Measurements from ENCODE around the gene CD96.

CD96 gene

DNA sequence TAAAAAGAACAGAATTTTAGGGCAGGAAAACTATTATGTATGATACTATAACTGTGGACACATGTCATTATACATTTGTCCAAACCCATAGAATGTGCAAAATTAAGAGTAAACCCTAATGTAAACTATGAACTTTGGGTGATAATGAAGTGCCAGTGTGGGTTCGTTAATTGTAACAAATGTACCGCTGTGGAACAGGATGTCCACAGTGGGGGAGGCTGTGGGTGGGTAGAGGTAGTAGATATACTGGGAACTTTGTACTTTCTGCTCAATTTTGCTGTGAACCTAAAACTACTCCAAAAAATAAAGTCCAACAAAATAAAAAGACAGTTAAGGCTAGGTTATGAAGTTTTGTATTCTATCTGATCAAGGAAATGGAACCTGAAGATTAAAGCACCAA lies 24.8 kb downstream of the CD96 start:
- DNase-seq, result no peak

- no peak for DNase-seq
Measured at GRCh38 chr3:111568355-111568754, 26.4 kb downstream of the CD96 start.

DNA sequence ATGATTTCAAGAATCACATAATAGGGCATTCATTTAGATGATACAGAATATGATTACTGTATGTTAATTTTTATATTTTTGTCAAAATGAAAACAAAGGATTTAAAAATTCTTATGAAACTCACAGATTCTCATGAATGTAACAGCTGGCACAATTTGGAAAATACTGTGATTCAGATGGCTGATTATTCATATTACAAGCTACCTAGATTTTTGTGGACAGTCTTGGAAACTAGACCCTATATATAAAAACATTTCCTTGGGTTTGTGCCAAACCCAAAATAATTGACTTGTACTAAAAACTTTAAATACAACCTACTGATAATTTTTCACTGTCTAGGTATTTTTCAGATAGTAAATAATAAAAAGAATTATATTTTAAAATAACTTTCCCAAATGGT lies 26.9 kb downstream of the CD96 start:
- DNase-seq, result no peak

DNA sequence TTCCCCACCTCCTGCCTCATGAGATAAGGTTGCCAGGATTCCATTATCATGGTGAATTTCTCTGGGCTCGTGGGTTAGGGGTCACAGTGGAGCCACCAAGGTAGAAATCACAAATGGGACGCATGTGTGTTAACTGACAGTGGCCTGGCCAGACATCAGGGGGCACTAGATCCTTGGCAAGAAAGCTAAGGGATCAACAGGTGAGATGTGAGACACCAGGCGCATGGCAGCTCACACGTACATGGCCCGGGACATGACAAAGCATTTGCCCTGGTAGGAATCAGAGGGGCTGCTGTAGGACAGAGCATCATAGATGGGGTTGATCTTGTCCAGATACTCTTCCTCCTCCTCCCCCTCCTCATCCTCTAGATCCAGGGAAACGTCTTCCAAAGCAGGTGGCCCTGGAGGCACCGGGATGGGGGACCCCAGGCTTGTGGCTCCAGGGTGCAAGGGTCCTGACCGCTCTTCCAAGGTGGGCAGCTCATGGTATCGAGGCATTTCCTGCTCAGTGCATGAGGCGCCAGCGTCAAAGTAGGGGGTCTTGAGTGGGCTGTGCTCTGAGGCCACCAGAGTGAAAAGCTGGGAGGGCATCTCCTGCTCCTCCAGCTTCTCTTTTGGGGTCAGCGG lies 28.5 kb downstream of the CD96 start:
- DNase-seq, result no peak

DNA sequence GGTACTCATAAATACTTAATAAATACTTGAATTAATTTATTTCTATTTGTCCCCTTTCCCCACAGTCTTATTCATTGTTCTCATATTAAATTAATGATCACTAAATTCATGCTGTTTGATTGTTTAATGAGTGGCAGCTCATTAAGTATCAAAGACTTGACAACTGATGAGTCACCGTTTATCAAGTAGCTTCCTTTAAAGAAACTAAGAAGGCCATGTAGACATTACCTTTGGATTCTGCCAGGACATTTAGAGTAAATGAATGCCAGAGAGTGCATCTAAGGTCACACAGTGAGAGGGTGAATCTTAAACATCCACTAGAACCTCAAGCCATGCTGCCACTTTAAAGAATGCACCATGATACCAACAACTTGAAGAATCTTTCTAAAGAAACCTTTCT lies 29.3 kb downstream of the CD96 start:
- no peak for DNase-seq

DNA sequence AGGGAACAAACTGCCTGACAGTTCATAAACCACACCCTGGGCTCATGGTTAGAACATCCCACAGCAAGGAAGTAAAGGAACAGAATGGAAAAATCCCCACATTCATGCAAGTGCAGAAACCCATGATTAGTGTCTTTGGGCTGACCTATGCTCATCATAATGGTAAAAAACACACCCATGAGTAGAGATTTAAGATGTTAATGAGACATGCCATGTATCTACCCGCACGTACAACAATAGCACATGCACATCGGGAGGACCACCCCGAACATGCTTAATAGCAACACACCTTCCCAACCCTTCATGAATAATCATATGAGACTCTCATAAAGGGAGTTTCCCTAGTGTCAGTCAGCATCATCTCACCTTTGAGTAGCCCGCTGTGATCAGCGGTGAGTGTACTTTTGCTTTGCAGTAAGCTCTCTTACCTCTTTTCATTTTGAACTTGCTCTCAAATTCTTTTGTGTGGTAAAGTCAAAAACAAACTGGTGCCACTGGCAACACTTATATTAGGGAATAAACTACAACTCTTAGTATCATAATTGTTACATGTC lies 30.0 kb downstream of the CD96 start:
- no peak for DNase-seq

DNA sequence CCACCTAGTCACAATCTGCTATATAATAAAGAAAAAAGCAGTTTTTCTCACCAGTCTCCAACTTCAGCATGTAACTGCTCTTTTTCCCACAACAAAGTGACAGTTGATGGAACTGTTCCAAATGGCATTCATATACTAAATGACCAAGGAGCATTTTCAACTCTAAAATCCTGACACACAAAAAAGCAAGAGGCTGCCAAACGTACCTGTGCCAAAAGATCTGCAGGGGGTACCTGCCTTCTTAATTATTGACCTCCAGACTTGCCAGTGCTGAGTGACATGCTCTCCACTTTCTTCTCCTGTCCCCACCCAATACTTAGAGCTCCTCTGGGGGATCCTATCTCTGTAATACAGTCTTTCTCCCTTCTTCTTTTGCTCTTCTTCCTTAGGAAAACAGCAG lies 35.1 kb downstream of the CD96 start:
- no peak for DNase-seq

DNA sequence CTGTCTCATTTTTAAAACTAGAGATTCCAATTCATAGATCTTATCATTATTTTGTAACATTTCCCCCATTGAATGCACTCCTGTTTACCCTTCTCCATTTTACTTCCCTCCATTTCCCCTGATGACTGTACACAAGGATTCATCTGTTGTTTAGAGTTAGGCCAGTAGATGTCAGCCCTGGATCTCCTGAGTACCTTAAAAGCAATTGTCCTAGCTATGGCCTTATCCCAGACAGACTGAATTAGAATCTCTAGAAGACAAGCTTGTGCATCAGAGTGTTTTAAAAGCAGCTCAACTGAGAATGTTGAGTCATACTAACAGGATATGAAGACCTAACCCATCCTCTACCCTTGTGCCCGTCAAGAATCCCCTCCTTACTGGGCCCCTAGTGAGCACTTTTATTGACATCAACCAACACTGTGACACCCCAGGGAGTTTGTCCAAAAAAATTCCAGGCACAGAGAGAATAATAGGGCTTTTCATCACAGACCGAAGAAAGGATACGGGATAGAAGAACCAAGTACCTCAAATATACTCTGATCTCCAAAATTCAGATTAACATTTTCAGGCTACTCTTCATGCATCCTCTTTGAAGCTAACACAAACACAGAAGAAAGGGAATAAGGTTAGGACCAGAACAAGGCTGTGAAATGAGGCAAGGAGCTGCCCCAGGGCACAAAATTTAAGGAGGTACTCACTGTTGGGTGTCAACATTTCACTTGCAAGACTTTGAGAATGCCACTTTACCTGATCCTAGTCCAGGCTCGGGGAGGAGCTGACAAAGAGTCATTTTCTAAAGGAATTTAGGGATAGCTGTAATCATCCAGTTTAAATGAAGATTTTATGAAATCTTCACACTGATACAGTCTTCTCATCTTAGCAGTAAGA lies 36.0 kb downstream of the CD96 start:
- peak; percentile 8 to 25 for DNase-seq

DNA sequence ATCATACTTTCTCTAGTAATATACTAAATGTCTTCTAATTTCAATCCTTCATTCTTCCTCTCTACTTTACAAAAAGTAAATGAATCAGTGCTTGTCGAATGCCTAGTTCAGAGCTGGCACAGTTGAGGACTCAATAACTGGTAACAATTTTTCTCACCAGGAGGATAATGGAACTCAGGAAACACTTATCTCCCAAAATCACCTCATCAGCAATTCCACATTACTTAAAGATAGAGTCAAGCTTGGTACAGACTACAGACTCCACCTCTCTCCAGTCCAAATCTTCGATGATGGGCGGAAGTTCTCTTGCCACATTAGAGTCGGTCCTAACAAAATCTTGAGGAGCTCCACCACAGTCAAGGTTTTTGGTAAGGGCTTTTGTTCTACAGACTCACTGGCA lies 36.9 kb downstream of the CD96 start:
- no peak for DNase-seq

GRCh38 chr3:111579495-111579894 lies 37.5 kb downstream of the CD96 start:
- DNase-seq, result no peak

DNA sequence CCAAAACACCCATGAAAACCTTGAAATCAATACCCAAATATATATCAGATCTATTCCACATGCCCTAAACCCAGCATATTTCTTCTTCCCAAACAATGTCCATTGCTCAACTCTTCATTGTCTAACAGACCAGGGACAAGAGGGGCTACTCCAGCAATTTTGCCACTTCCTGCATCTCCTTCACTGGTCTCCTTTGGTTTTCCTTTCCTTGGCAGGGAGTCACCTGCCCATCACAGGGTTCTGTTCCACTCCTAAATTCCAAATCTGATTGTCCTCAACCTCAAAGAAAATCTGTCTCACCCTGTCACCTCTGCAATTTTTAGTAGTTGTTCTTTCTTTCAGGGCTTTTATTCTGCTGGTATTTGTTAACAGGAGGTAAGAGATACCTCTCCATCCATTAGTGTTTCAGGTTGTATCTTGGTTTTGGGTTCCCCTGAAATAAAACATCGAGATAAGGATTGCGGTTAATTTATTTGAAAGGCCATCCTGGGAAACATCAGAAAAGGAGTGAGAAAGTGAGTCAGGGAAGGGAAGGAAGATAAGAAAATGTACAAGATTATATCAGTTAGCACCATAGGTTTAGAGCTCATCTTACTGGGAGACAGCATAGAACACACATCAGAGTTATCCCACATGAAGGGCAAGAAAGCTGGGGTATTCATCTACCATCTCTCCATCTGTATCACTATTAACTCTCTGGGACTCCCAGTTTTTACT lies 39.6 kb downstream of the CD96 start:
- no peak for DNase-seq

DNA sequence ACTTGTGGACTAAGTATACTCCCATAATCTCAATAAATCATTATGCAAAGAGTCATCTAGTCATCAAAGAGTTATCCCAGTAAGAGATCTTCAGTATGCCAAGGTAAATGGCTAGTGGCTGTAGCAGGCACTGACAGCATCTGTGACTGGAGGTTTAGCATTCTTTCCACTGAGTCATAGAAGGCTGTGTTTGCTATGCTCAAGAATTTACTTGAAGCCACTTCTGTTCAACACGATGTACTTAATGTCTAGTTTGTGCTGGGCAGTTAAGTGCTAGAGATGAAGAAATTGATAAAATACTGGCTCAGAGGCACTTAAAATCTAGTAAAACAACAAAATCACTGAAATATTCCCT lies 40.1 kb downstream of the CD96 start:
- DNase-seq, result no peak

DNA sequence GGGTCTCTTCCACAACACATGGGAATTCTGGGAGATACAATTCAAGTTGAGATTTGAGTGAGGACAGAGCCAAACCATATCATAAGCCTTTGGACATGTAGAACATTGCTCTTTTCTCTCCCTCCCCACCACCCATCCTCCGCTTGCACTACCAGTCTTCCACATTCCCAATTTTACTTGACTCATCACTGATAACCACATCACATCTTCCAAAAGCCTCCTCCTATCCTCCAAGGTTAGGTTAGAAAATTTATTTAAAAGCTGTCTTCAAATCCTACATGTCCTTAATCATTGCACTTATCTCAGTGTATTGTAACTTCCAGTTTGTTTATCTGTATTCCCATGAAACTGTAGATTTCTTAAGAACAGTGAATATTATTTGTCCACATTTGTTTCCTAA lies 42.7 kb downstream of the CD96 start:
- no peak for DNase-seq

- DNase-seq, result no peak
Measured at GRCh38 chr3:111585217-111585616, 43.2 kb downstream of the CD96 start.

DNA sequence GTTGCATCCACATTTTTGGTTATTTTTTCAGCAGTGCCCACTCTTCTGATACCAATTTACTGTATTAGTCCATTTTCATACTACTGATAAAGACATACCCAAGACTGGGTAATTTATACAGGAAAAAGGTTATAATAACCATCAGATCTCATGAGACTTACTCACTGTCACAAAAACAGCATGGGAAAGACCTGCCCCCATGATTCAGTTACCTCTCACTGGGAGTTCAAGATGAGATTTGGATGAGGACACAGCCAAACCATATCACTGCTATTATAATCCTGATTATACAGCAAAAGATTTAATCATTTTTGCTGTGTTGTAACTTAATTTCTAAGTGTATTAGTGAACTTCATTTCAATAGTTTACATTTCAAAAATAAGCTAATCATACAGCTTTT lies 46.5 kb downstream of the CD96 start:
- no peak for DNase-seq

DNA sequence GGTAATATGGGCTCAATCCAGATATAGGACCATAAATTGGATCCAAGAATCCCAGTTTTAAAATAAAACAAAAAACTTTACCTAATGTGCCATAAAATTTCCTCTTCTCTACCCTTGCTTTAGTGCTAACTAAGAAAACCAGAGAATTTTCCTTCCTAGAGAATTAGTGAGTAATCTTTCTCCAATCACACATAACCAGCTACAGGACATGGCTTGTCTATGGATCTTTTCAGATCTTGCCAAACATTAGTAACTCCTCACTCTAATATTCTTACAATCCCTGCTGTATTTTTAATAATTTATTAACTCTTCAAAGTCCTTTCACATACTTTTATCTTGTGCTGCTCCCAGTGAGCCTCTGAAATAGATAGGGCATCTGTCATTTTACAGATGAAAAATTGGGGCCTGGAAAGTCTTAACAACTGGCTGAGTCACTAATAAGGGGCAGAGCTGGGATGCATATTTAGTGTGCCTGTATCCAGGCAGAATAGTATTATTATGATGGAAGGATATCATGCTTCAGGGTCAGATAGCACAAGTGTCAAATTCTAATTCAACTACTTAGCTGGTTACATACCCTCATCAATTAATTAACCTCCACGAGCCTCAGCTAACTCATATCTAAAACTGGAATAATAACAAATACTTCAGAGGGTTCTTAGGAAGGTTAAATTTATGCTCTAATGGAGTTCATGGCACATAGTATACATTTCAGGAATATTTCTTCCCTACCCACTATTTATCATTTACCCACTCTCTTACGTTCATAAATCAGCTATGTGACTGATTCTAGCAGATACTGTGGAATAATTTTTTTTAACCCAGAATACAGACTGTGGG lies 47.5 kb downstream of the CD96 start:
- DNase-seq, result no peak

DNA sequence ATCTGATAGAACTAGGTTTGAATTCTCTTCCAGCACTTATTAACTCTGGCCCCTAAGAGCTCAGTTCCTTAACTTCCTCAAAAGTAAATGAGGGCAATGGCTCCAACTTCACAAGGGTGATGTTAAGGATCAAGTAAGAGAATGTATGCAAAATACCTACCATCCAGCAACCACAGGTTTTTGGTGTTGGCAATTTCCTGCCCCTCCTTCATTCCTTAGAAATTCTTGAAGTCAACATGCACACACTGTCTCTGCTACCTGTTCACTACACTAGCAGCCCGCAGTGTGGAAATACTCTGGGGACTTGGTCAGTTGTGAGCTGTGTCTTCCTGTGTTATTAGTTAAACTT lies 48.1 kb downstream of the CD96 start:
- no peak for DNase-seq

- DNase-seq, result no peak
Measured at GRCh38 chr3:111591555-111591954, 49.6 kb downstream of the CD96 start.

DNA sequence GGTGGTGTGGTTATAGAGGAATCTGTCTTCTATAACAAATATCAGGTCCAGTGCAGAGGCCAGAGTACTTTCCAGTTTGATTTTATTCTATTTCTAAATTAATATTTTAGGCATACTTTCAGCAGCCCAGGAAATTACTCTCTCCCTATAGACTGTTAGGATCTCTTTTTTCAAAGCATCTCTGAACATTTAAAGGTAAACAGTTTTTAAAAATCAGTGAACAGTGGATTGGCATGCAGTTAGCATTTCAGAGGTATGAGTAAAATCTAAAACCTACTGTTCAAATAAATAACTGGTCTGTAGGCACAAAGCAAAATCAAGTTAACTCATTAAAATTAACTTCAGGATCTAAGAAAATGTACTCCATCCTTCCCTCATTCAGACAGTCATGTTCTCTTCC lies 50.1 kb downstream of the CD96 start:
- DNase-seq, result no peak

DNA sequence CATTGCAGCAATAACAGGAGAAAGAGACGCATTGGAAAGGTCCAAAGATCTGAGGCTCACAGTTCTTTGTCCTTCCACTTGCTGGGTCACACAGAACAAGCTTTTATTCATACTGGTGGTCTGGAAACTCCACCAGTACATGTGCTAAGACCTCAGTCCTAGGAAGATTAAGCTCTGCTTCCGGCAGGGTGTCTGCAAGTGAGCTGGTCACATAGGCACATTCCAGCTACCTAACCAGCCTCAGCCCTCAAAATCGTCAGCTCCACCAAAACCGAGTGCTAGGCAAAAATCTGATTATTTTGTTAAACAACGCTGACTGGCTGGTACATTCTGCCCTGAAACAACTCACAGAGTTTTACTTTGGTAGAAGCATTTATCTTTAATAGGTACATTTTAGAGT lies 50.9 kb downstream of the CD96 start:
- DNase-seq, result no peak

DNA sequence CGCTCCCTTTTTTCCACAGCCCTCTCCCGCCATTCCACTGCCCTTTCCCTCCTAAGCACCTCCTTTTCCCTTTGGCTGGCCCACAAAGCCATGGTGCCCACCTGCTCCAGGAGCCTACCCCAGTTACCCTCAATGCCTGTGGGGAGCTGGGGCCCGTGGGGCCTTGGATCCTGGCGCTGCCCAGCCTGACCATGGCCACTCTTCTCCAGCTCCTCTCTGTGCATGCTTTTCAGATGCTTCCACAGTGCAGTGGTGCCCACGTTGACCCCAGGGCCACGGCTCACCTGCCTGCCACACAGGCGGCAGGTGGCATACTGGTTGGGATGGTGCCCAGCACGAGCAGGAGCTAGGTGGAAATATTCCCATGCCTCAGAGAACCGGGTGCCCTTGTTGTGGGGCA lies 51.7 kb downstream of the CD96 start:
- no peak for DNase-seq

DNA sequence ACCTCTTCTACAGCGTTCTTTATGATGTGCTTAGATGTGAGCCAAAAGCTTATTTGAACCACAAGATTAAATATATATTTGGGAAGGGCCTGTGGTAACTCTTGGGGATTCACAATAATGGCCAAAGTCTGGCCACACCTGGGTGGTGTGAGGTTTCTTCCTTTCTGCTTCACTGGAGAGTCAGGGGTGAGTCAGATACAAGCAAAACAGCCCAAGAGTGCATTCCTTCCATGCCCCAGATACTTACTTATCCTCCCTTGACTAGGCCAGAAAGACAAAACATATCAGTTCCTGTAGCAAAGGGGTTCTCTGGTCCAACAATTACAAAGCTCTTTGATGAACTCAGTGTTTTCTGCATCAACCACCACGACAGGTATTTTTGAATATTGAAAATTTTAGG lies 52.2 kb downstream of the CD96 start:
- no peak for DNase-seq

DNA sequence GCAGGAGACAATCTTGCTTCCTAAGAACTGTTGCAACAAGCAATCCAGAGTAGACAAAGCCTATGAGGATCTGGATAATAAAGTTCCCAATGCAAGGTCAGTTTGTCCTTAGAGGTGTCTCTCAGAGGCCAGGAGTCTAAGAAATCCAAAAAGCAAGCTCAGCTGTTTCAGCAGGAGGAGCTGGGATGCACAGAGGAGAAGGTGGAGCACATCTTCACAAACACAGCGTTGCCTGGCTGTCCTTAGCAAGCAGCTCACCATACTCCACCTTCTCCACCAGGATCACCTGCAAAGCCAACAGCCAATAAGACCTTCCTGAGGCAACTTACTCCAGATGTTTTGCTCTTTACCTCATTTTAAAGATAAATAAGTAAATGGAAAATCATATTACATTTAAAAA lies 52.8 kb downstream of the CD96 start:
- no peak for DNase-seq
